HEK293T (cell line): ENCODE results near the gene ICAM4.

Experiments
- ARNT ChIP-seq: fragments of 450-650 bp; IDR thresholded peaks from 2 replicates; pipeline ENCODE4 v1.6.1; 2017; ENCODE audit warnings: mild to moderate bottlenecking
- BHLHE40 ChIP-seq: fragments of 450-650 bp; IDR thresholded peaks from 2 replicates; pipeline ENCODE4 v1.6.1; 2016; ENCODE audit warnings: mild to moderate bottlenecking, moderate library complexity, borderline replicate concordance
- FOXA1 ChIP-seq: fragments of 450-650 bp; IDR thresholded peaks from 2 replicates; pipeline ENCODE4 v1.6.1; 2016; ENCODE audit warnings: mild to moderate bottlenecking
- FOXK2 ChIP-seq: fragments of 450-650 bp; IDR thresholded peaks from 2 replicates; pipeline ENCODE4 v1.6.1; 2016; ENCODE audit warnings: mild to moderate bottlenecking
- FOXM1 ChIP-seq: fragments of 450-650 bp; IDR thresholded peaks from 2 replicates; pipeline ENCODE4 v1.6.1; 2017; ENCODE audit warnings: mild to moderate bottlenecking, borderline replicate concordance
- HDGF ChIP-seq: fragments of 450-650 bp; IDR thresholded peaks from 2 replicates; pipeline ENCODE4 v1.6.1; 2017; ENCODE audit warnings: antibody characterized with exemption, borderline replicate concordance
- NFRKB ChIP-seq: fragments of 450-650 bp; IDR thresholded peaks from 2 replicates; pipeline ENCODE4 v1.6.1; 2016; ENCODE audit warnings: mild to moderate bottlenecking, moderate library complexity
- SP1 ChIP-seq: fragments of 450-650 bp; IDR thresholded peaks from 2 replicates; pipeline ENCODE4 v1.6.1; 2017
- TARDBP ChIP-seq: fragments of 450-650 bp; IDR thresholded peaks from 2 replicates; pipeline ENCODE4 v1.6.1; 2016
- ZNF384 ChIP-seq: fragments of 450-650 bp; IDR thresholded peaks from 2 replicates; pipeline ENCODE4 v1.6.1; 2016
- TF ChIP-seq, protein P1 (sequence below): fragments of 450-650 bp; IDR thresholded peaks from 2 replicates; pipeline ENCODE4 v1.6.1; 2016

DNA sequence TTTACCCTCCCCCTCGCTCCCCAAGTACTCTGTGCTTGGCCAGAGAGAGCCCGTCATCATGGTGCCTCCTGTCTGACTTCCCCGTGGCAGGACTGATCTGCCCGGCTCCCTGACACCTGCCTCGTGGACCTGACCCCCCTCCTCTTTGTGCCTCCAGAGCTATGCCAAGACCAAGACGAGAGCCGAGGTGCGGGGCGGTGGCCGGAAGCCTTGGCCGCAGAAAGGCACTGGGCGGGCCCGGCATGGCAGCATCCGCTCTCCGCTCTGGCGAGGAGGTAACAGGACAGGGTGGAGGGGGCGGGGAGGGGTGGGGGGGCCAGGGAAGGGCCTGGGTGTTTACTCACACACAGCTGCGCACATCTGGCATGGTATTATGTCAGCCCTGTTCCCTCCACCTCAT, 30.2 kb upstream of the ICAM4 start:
- no peak for TF ChIP-seq TARDBP
- no peak for TF ChIP-seq ZNF384
- no peak for TF ChIP-seq BHLHE40
- TF ChIP-seq SP1 = no peak
- TF ChIP-seq FOXM1 = no peak
- no peak for TF ChIP-seq NFRKB
- TF ChIP-seq FOXA1 = no peak
- TF ChIP-seq HDGF = no peak
- TF ChIP-seq, protein P1, sequence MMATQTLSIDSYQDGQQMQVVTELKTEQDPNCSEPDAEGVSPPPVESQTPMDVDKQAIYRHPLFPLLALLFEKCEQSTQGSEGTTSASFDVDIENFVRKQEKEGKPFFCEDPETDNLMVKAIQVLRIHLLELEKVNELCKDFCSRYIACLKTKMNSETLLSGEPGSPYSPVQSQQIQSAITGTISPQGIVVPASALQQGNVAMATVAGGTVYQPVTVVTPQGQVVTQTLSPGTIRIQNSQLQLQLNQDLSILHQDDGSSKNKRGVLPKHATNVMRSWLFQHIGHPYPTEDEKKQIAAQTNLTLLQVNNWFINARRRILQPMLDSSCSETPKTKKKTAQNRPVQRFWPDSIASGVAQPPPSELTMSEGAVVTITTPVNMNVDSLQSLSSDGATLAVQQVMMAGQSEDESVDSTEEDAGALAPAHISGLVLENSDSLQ = no peak
- no peak for TF ChIP-seq FOXK2
- no peak for TF ChIP-seq ARNT
